Parathyroid adenoma (tissue), 2 donors: ENCODE data around the gene ASS1.

Experiments used
- H2AFZ ChIP-seq: fragments of 300-600 bp; sonication (generic); one replicate; pipeline ENCODE4 v1.7.0; 2017; ENCODE audit warnings: antibody characterized with exemption, mild to moderate bottlenecking
- H3K27ac ChIP-seq: fragments of 300-600 bp; sonication (generic); one replicate; pipeline ENCODE4 v1.7.0; 2017
- H3K27me3 ChIP-seq: fragments of 300-600 bp; sonication (generic); one replicate; pipeline ENCODE4 v1.7.0; 2017; ENCODE audit warnings: low read length; ENCODE audit not compliant: control insufficient read depth, insufficient read depth
- H3K36me3 ChIP-seq: fragments of 300-600 bp; sonication (generic); one replicate; pipeline ENCODE4 v1.7.0; 2017; ENCODE audit warnings: low read length; ENCODE audit not compliant: control insufficient read depth, insufficient read depth
- H3K4me1 ChIP-seq: fragments of 300-600 bp; sonication (generic); one replicate; pipeline ENCODE4 v1.7.0; 2017; ENCODE audit warnings: control low read depth
- H3K4me2 ChIP-seq: fragments of 300-600 bp; sonication (generic); one replicate; pipeline ENCODE4 v1.7.0; 2017; ENCODE audit warnings: low read length
- H3K4me3 ChIP-seq: fragments of 300-600 bp; sonication (generic); one replicate; pipeline ENCODE4 v1.7.0; 2017; ENCODE audit warnings: low read depth, low read length
- H3K79me2 ChIP-seq: fragments of 300-600 bp; sonication (generic); one replicate; pipeline ENCODE4 v1.7.0; 2017; ENCODE audit warnings: control low read depth
- H3K9ac ChIP-seq: fragments of 300-600 bp; sonication (generic); one replicate; pipeline ENCODE4 v1.7.0; 2017; ENCODE audit warnings: mild to moderate bottlenecking
- H3K9me3 ChIP-seq: fragments of 300-600 bp; sonication (generic); one replicate; pipeline ENCODE4 v1.7.0; 2017; ENCODE audit warnings: low read length; ENCODE audit not compliant: control insufficient read depth
- CTCF ChIP-seq: fragments of 300-600 bp; sonication (generic); IDR thresholded peaks from one replicate; pipeline ENCODE4 v1.7.0; 2017; ENCODE audit warnings: antibody characterized with exemption, mild to moderate bottlenecking
- donor health status: primary hyperparathyroidism.

Gene ASS1

GRCh38 chr9:130409246-130409645 lies 35.5 kb upstream of the ASS1 start:
- Histone ChIP-seq H3K4me1 (no peaks in the 10 kb centered on the region), H2AFZ (no peak overlapping the region), H3K9ac (no peak overlapping the region), H3K27me3 (no peaks in the 10 kb centered on the region), H3K9me3 (no peaks in the 10 kb centered on the region), H3K36me3 (no peaks in the 10 kb centered on the region), H3K4me3 (no peak overlapping the region), H3K79me2 (no peaks in the 10 kb centered on the region), H3K4me2 (no peak overlapping the region), H3K27ac (no peak overlapping the region)
- TF ChIP-seq CTCF, result no peak

GRCh38 chr9:130410443-130410842 lies 34.3 kb upstream of the ASS1 start:
- Histone ChIP-seq H3K9ac (no peak overlapping the region), H3K9me3 (no peaks in the 10 kb centered on the region), H3K4me2 (no peak overlapping the region), H3K4me1 (no peaks in the 10 kb centered on the region), H2AFZ (no peak overlapping the region), H3K4me3 (no peak overlapping the region), H3K36me3 (no peaks in the 10 kb centered on the region), H3K27ac (no peak overlapping the region), H3K27me3 (no peaks in the 10 kb centered on the region), H3K79me2 (no peaks in the 10 kb centered on the region)
- no peak for TF ChIP-seq CTCF

GRCh38 chr9:130411566-130411915 lies 33.2 kb upstream of the ASS1 start:
- no peak overlapping the region for H3K4me2 ChIP-seq
- no peak overlapping the region for H3K4me3 ChIP-seq
- H3K4me1 ChIP-seq, result no peaks in the 10 kb centered on the region
- no peaks in the 10 kb centered on the region for H3K9me3 ChIP-seq
- TF ChIP-seq CTCF, result no peak
- no peaks in the 10 kb centered on the region for H3K36me3 ChIP-seq
- H3K79me2 ChIP-seq, result no peaks in the 10 kb centered on the region
- H3K27ac ChIP-seq, result no peak overlapping the region
- no peak overlapping the region for H3K9ac ChIP-seq
- H3K27me3 ChIP-seq, result no peaks in the 10 kb centered on the region
- H2AFZ ChIP-seq, result no peak overlapping the region

- Histone ChIP-seq H3K27me3 (no peaks in the 10 kb centered on the region), H3K27ac (no peak overlapping the region), H3K36me3 (no peaks in the 10 kb centered on the region), H3K4me2 (no peak overlapping the region), H3K4me3 (no peak overlapping the region), H2AFZ (no peak overlapping the region), H3K4me1 (no peaks in the 10 kb centered on the region), H3K79me2 (no peaks in the 10 kb centered on the region), H3K9me3 (no peaks in the 10 kb centered on the region), H3K9ac (no peak overlapping the region)
- no peak for TF ChIP-seq CTCF
Observed at GRCh38 chr9:130414081-130414731, 30.6 kb upstream of the ASS1 start.
